Measurements from ENCODE around the gene SETBP1. TPM values are rescaled to one million over a fixed set of nuclear protein-coding genes. Genes with fewer than 3 reads are reported as not detected.

Gene SETBP1
- total RNA-seq, 1 donor from 2014 or later: 34.4 TPM

DNA sequence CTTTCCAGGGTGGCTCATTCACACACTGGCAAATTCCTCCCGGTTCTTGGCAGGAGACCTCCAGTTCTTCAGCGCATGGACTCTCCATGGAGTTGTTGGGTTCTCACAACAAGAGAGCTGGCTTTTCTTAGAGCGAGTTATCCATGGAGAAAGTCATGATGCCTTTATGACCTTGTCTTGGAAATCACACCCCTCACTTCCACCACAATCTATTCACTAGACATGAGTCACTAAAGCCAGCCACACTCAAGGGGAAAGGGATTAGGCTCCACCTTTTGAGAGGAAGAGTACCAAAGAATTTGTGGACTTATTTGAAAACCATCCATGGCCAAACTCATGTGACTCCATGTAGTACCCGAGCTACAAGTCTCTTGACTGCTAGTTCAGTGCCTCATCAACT lies 160.5 kb downstream of the SETBP1 start:
- no peak for DNase-seq (ENCODE audit: low spot score)

DNA sequence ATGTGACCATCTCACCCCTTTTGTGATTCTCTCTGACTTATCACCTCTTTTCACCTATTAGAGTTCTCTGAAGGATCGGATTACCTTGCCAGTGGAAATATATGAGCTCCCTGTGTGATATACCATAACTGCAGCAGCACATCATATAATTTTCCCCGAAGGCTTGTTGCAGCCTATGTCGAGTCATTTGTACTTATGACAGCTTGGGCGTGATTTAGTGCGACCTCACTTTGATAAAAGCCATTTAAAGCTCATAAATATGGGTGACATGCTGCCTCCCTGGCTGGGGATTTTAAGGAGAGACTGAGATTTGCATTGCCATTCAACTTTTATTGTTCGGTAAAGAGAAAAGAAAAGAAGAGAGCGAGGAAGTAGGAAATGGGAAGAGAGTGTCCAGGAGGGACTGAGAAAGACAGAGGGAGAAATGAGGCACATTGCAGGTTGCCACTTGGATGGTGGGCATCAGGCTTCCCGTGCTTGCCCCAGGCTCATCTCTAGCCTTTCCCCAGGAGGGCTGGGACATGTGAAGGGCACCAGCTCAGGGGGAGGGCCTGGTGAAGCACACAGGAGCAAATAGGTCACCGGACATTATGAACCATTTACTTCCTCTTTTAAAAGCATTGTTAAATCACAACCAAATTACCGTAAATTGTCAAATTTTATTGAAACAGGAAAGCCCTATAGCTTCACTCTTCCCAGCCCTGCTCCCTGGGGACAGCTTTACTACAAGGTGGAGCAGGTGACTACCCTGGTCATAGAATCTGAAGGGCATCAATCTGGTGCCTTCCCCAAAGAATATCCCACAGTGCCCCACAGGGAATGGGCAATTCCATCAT lies 161.3 kb downstream of the SETBP1 start:
- DNase-seq (ENCODE audit: low spot score): peak; percentile 40

DNA sequence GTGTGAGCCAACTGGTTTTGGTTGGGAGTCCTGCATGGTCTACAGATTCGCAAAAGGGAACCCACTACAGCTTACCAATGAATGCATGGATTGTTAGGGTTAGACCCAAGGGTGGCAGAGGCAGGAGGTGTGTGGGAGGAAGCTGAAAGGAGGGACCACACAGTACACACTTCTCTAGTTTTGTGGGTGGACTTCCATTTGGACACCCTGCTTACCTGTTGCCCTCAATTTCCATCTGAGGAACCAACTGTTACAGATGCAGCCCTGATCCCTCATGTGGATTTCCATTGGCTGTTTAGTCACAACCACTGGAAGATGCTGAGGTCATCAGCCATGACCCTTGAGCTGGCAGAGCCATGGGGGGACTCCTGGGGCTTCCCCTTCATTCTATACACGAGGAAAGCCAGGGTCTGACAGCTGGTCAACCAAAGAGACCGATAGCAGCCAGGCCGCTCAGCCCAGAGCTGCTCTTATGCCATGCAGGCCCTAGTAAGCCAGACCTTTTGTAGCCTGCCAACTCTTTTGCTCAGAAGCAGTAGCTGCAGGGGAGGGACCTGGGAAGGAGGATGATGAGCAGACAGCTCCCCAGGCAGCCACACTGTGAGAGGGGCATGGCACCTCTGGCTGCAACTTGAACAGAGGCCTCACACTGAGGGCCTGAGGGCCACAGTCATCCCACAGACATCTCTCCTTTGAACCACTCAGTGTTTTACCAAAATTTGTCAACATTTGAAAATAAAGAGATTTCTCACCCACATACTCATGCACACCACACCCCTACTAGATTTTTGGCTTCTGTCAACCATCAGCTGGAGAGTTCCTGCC lies 162.1 kb downstream of the SETBP1 start:
- DNase-seq (ENCODE audit: low spot score): no peak

DNA sequence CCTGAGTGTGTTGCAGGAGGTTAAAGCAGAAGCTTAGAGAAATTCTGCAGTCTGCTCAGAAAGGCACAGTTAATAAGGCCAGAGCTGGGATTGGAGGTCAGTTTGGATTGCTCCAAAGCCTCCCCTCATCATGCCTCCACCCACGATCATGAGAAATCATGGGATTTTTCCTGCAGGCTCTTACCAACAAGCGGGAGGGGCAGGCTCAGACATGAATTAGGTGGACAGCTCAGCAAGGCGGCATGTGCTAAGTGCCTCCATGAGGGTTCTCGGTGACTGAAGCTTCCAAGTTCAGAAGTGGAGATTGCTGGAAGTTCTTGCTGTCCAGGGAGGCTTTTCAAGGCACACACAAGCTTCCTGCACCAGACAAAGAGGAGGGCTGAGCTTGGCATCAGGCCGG lies 163.8 kb downstream of the SETBP1 start:
- DNase-seq (ENCODE audit: low spot score): no peak

DNA sequence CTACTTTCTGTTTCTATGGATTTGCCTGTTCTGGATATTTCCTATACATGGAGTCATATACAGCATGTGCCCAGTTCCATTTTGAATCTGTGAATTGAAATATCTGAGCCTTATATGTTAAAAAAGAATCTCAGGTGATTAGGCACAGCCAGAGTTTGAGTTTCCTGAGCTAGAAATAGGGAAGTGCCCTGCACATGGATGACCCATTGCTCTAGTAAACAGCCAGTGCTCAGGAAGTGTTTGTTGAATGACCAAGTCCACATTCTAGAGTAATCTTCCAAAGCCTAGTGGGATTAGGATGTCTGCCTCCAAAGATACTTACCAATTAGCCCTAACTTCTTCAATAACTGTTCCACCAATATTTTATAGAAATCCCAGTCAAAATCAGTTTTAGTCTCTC lies 165.8 kb downstream of the SETBP1 start:
- no peak for DNase-seq (ENCODE audit: low spot score)

DNA sequence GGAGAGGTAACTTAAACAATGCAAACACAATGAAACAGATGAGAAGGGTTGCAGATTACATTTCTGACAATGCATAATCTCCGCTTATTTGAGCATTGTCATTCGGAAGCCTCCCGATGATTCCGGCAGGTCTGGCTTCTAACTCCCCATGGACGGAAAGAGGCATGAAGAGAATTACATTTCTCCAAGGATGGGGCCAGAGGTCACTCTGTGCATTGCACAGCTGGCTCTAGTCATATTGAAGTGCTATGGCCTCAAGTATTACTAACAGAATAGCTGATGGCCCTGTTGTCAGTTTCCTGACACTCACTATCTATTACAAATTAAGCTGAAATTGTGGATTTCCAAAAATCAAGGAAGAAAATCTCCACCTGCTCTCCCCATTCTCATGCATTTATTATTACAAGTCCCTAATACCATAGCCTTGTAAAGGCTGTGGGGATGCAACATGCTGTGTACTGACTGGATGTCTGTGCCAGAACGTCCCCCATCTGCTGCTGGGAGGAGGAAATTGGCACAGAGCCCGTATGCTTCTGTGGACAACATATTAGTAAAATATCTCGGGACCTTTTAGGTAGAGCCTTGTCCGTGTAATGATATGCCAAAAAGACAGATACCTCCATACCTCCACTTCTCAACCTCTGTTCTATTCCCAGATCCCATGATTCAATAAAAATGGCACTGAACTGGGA lies 168.1 kb downstream of the SETBP1 start:
- DNase-seq (ENCODE audit: low spot score): no peak

DNA sequence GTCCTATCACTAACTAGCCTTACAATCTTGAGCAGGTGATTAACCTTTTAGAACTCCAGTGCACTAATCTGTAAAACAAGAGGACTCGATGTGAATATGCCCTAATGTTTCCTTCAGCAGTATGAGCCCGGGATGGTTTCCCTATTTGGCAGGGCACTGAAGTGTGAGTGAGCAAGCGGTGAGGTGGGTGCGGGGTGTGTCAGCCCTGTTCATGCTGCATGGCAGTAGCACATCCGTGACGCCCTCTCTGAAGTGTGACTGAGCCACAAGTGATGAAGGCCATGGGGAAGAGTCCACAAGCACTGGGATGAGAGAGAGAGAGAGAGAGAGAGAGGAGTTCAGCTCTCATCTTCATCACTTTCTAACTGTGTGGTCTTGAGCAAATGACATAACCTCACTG lies 168.7 kb downstream of the SETBP1 start:
- DNase-seq (ENCODE audit: low spot score): no peak

DNA sequence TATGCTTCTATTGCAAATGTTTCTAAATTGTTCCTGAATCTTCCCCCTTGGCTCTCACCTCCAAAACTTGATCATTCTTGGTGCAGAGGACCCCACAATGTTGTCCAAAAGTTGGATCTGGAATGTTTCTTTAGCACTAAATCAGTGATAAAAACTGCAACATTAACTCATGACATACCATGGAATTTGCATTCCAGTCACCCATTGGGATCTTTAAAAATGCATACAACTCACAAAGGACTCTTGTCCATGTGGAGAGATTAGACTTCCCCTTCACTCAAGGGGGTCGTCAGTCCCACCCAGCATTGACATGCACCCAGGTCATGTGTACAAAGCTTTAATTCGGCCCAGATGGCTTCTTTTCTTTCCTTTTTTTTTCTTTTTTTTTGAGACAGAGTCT lies 169.3 kb downstream of the SETBP1 start:
- no peak for DNase-seq (ENCODE audit: low spot score)

DNA sequence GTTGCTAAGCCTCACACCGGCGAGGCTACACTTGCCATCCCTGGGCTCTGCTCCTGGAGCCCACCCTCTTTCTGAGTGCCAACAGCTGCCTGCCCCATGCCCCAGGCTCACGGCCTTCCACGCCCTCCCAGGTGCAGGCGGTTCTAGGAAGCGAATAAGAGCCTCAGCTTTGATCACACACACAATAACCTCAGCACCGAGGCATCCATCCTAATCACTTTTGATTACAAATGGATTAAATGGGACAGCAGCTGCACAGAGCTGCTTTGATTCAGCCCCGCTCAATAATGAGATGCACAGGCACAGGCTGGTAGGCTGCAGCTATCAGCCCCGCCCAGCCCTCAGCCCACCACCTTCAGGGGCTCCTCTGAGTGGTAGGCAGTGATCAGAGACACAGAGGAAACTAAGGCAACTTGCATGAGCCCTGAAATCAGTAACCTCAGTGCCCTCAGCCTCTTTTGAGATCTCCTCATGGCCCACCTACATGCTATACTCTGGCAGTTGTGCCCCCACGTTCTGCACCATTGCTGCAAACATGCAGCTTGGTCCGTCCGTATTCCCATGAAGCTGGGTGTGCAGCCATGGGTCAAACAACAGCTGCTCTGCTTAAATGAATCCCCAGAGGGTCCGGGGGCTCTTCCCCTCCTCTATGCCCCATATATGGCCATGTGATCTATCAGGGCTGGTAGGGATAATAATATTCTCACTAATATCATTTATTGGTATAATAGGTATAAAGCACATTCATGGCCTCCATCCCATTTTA lies 171.4 kb downstream of the SETBP1 start:
- no peak for DNase-seq (ENCODE audit: low spot score)

DNA sequence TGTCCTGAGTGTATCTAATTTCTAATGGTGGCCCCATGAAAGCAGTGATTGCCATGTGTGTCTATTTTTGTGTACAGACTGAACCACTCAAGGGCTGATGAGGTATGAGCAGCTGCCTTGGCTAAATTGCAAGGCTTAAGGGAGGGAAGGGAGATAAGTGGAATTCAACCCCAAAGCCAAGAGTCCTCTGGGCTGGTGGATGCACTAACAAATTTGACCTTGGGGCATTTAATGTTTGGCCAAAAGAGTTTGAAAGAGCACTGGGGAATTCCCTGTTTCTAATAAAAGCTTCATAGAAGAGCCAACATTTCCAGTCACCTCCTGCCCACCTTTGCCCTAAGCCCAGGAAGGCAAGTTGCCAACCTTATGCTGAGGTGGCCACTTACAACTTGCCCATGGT lies 172.1 kb downstream of the SETBP1 start:
- no peak for DNase-seq (ENCODE audit: low spot score)

DNA sequence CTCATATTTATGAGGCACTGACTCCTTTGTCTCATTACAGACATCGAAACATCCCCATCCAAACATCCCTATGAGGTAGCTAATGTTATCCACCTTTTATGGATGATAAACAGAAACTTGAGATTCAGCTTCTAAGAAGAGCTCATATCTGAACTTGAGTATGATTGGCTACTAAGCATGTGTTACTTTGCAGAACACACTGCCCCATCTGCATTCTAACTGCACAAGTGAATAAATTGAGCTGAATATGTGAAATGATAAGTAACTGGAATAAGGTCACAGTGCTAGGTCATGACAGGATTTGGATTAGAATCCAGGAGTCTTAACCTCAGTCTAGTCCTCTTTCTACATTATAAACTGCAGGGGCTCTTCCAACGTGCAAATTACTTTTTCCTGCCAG lies 172.7 kb downstream of the SETBP1 start:
- no peak for DNase-seq (ENCODE audit: low spot score)

DNA sequence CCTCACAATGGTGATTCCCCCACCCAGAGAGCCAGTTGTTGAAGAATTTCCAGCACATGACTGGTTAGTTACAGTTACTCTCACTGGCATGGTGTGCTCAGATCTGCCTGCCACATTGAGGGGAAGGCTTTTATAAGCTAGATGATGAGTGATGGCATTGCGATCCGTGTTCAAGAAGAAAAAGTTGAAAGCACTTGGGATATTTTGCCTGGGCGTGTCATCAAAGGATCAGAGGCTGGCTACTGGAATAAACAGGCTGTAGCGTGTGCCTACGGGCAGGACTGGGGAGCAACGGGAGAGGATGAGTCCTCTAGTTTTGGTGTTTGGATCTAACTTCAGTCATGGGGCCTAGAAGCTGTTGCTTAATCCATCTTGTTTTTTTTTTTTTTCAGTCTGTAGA lies 175.0 kb downstream of the SETBP1 start:
- DNase-seq (ENCODE audit: low spot score): no peak

DNA sequence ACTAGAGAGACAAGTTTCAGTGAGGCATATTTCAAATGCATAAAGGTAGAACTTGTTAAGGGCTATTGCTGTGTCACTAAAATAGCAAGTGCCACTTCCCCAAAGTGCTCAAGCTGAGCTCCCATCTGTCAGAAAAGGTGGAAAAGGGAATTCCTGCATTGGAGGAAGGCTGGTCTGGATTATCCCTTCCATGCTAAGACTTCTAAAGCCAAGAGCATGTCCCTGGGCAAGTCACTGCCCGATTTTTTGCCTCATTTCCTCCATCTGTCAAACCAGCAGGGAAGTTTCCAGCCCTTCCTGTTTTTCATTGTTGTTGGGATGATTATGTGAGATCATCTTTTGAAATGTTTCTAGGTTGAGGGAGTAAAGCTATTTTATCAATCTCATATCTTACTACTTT lies 175.5 kb downstream of the SETBP1 start:
- no peak for DNase-seq (ENCODE audit: low spot score)

DNA sequence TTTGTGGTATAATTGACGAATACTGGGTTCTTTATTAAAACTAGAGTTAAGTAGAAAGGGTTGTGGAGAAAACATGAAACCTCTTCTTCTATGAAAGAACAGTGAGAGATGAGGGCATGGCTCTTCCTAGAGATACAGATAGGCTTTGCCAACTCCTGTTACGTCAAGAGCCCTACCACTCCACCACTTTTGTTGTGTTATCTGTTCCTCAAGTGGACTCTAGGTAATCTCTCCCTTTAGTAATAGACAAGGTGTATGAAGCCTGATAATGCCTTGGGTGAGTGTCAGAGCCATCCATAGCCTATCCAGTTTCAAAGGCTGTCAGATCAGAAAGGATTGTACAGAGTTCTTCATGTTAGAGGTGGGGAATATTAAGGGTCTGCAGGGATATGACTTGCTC lies 176.4 kb downstream of the SETBP1 start:
- DNase-seq (ENCODE audit: low spot score): no peak

DNA sequence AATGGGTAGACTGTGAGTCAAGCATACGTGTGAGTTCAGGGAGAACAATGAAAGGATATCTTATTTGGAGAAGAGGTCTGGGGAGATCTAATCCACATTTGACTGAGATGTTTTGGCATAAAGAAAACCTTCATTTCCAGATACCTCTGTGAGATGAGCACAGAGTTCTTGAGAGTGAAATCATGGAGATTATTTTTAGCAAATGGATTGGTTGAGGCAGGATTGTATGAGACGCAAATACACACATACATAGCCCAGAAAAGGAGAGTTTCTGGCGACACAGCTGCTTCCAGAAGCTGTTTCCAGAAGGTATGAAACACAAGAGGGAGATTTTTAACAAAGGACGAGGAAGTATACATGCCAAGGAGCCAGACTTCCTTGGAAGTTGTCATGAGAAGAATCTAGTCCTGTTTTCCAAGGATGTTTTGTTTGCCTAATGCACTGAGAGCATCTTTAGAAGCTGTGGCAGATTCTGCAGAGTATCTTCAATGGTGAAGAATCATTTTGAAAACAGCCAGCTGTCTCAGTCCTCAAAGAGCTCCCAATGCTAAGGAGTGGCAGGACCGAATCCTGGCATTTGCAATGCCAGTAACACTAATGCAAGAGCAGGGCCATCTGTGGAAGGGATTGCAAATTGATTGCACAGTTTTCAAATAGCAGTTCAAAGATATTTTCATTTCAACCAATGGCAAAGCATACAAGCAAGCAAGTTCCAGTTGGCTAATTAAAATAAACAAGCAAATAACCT lies 177.2 kb downstream of the SETBP1 start:
- DNase-seq (ENCODE audit: low spot score): peak; percentile 29

DNA sequence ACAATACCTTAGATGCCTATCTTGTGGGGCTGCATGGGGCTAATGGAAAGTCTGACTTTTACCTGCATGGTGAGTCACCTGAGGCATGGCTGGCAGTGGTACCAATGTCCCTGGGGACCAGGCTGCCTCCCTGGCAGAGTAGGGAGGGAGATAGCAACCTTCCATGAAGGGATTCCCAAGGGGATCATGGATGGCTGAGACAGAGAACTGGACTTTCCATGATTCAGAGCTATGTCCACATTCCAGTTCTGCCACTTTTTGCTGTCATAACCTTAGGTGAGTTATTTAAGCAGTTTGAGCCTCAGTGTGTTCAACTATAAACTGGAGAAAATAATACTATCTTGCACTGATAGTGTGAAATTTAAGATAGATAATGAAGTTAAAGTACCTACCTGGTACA lies 178.6 kb downstream of the SETBP1 start:
- no peak for DNase-seq (ENCODE audit: low spot score)

DNA sequence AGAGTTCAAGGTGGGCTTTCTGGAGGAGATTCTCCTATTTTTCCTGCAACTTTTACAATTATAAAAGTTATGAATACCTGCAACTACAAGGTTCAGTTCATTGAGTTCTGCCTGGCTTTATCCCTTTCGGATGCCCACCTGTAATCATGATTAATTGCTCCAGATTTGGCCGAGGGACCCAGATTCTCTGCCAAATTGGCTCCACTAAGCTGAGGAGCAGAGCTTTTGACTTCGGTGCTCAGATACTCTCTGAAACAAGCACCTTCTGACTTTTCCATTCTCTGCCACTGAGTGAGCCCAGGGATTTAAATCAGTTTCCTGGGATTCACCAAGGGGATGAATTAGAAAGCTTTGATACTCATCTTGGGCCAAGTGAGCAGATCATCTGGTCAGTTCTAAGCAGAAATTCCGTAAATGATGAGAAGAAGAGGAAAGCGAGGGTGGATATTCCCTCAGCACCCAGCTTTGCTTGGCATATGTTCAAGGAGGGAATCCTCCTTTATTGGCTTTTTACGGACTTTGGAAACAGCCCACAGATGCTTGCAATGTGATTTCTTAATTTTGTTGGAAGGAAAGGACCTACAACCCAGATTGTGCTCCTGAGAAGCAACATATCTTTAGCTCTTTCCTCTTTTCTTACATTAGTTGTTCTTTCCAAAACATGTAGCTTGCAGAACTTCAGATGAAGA lies 179.2 kb downstream of the SETBP1 start:
- peak; percentile 22 for DNase-seq (ENCODE audit: low spot score)

DNA sequence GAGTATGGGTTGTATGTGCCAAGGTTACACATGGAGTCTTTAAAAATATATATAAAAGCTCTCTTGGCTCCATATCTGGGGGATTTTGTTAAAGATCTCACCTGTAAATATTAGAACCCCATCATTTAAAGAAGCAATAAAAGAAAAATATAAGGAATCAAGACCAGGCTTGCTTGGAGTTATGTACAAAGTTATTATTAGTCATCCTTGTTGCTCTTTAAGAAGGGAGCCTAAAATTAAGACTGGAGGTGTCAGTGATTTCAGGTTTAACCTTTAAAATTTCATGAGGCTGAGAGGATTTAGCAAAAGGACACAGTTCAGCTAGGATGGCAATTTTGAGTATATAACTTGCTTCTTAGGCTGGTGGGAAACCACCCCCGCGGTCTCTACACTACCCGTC lies 181.4 kb downstream of the SETBP1 start:
- DNase-seq (ENCODE audit: low spot score): no peak

DNA sequence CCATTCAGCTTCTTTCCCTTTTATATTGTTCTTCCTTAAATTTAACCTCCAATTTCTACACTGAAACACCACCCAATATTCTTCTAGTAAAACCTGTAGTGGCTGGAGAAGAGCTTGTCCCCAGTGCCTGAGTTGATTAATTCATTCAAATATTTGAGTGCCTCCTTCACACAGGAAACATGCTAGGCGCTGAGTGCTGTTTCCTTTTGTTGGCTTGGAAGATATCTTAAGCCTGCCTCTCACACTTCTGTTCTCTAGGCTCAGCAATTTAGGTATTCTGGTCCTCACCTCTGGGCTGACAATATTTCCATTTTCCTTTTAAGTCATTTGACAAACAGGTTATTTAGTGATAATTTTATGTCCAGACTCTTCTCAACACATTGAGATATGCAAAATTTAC lies 185.4 kb downstream of the SETBP1 start:
- DNase-seq (ENCODE audit: low spot score): no peak

DNA sequence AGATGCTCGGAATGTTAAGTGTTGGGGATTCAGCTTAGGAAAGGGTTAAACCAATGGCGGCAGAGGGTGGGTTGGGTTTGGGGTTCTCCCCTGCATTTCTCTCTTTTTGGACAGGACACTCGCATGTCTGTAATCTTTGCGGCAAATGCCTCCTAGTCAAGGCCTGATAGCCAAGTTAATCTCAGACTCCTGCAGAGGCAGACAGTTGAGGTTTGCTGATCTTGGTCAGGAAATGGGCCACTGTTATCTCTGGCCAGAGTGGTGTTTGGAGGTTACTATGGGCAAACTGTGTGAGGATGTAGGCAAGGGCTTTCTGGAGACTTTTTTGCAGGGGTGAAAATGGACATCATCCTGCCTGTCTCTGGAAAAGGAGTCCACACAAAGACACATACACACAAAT lies 188.8 kb downstream of the SETBP1 start:
- no peak for DNase-seq (ENCODE audit: low spot score)
